IPS DF 6.9 (cell line): ENCODE measurements around the gene GDPD2.
A peak's percentile ranks its signal among the peaks of the same experiment; 100 is the strongest.

Experiments used
- DNase-seq: peaks from one replicate; pipeline ENCODE4 v3.0.0-alpha.2; 2013; ENCODE audit warnings: low read depth, low spot score
- H3K27ac ChIP-seq: one replicate; pipeline ENCODE4 v1.5.1; 2013; ENCODE audit warnings: low read length, control low read depth
- H3K27me3 ChIP-seq: 2 replicates; pipeline ENCODE4 v1.6.1; 2013; ENCODE audit warnings: mild to moderate bottlenecking, low read length; ENCODE audit not compliant: control insufficient read depth, insufficient read depth
- H3K36me3 ChIP-seq: 2 replicates; pipeline ENCODE4 v1.6.1; 2013; ENCODE audit warnings: low read length; ENCODE audit not compliant: control insufficient read depth, insufficient read depth
- H3K4me1 ChIP-seq: 2 replicates; pipeline ENCODE4 v1.6.1; 2013; ENCODE audit warnings: low read length; ENCODE audit not compliant: control insufficient read depth, insufficient read depth
- H3K4me3 ChIP-seq: 2 replicates; pipeline ENCODE4 v1.5.1; 2013; ENCODE audit warnings: mild to moderate bottlenecking, low read length
- H3K9me3 ChIP-seq: 2 replicates; pipeline ENCODE4 v1.6.1; 2013; ENCODE audit warnings: low read length, inconsistent platforms; ENCODE audit not compliant: control insufficient read depth, insufficient read depth
- WGBS: extraction: QIAGEN DNeasy Blood & Tissue Kit; methylation state at CpG from one replicate; pipeline ENCODE4 v1.1.7; 2013; ENCODE audit warnings: mixed read lengths, missing lambda C conversion rate; ENCODE audit not compliant: insufficient read length, insufficient coverage; 5-methylcytosine and 5-hydroxymethylcytosine counted together

Gene GDPD2

GRCh38 chrX:70452143-70452733 lies 29.1 kb downstream of the GDPD2 start:
- Histone ChIP-seq H3K36me3 (no peaks in the 10 kb centered on the region), H3K9me3 (no peaks in the 10 kb centered on the region), H3K27ac (no peak overlapping the region), H3K4me1 (peaks cover 5% of the 10 kb centered on the region; the same call in 1 of the 2 replicates), H3K4me3 (peak overlapping the region; percentile 54; the same call in 1 of the 2 replicates), H3K27me3 (no peaks in the 10 kb centered on the region)
- WGBS = no CpG with 5 or more reads among the region's 39 CpGs
- DNase-seq = no peak

- Histone ChIP-seq H3K27me3 (no peaks in the 10 kb centered on the region), H3K4me3 (no peak overlapping the region), H3K27ac (no peak overlapping the region), H3K36me3 (no peaks in the 10 kb centered on the region), H3K4me1 (peaks cover 5% of the 10 kb centered on the region; the same call in 1 of the 2 replicates), H3K9me3 (no peaks in the 10 kb centered on the region)
- WGBS = no CpG with 5 or more reads among the region's 5 CpGs
- DNase-seq = no peak
Measured at GRCh38 chrX:70453024-70453618, 30.0 kb downstream of the GDPD2 start.

- WGBS = no CpG with 5 or more reads among the region's 48 CpGs
- DNase-seq = no peak
- no peaks in the 10 kb centered on the region for H3K27me3 ChIP-seq
- H3K4me1 ChIP-seq = peaks cover 5% of the 10 kb centered on the region; the same call in 1 of the 2 replicates
- H3K4me3 ChIP-seq = peak overlapping the region; percentile 96
- no peaks in the 10 kb centered on the region for H3K9me3 ChIP-seq
- no peaks in the 10 kb centered on the region for H3K36me3 ChIP-seq
- H3K27ac ChIP-seq = no peak overlapping the region
Measured at GRCh38 chrX:70454441-70455365, 31.6 kb downstream of the GDPD2 start.

- WGBS = no CpG with 5 or more reads among the region's 32 CpGs
- H3K9me3 ChIP-seq = no peaks in the 10 kb centered on the region
- H3K4me3 ChIP-seq = peak overlapping the region; percentile 96
- no peaks in the 10 kb centered on the region for H3K27me3 ChIP-seq
- no peak overlapping the region for H3K27ac ChIP-seq
- no peaks in the 10 kb centered on the region for H3K36me3 ChIP-seq
- DNase-seq = no peak
- peaks cover 5% of the 10 kb centered on the region; the same call in 1 of the 2 replicates for H3K4me1 ChIP-seq
Measured at GRCh38 chrX:70455366-70456202, 32.5 kb downstream of the GDPD2 start.

GRCh38 chrX:70456256-70456655 lies 33.1 kb downstream of the GDPD2 start:
- WGBS = no CpG with 5 or more reads among the region's 2 CpGs
- DNase-seq = no peak
- H3K4me3 ChIP-seq = peak overlapping the region; percentile 96; the same call in 1 of the 2 replicates
- no peak overlapping the region for H3K27ac ChIP-seq
- no peaks in the 10 kb centered on the region for H3K27me3 ChIP-seq
- peaks cover 5% of the 10 kb centered on the region; the same call in 1 of the 2 replicates for H3K4me1 ChIP-seq
- no peaks in the 10 kb centered on the region for H3K9me3 ChIP-seq
- no peaks in the 10 kb centered on the region for H3K36me3 ChIP-seq

GRCh38 chrX:70461026-70461425 lies 37.9 kb downstream of the GDPD2 start:
- DNase-seq = no peak
- no peaks in the 10 kb centered on the region for H3K36me3 ChIP-seq
- H3K4me3 ChIP-seq = no peak overlapping the region
- H3K27me3 ChIP-seq = no peaks in the 10 kb centered on the region
- H3K4me1 ChIP-seq = no peaks in the 10 kb centered on the region
- H3K9me3 ChIP-seq = no peaks in the 10 kb centered on the region
- H3K27ac ChIP-seq = no peak overlapping the region
- WGBS = no CpG with 5 or more reads among the region's 2 CpGs

GRCh38 chrX:70464051-70464450 lies 40.9 kb downstream of the GDPD2 start:
- Histone ChIP-seq H3K4me3 (no peak overlapping the region), H3K36me3 (no peaks in the 10 kb centered on the region), H3K4me1 (no peaks in the 10 kb centered on the region), H3K27me3 (no peaks in the 10 kb centered on the region), H3K27ac (no peak overlapping the region), H3K9me3 (no peaks in the 10 kb centered on the region)
- DNase-seq = no peak

GRCh38 chrX:70466968-70467367 lies 43.9 kb downstream of the GDPD2 start:
- no peak overlapping the region for H3K27ac ChIP-seq
- no peak for DNase-seq
- H3K4me1 ChIP-seq = no peaks in the 10 kb centered on the region; the same call in 1 of the 2 replicates
- no peaks in the 10 kb centered on the region for H3K27me3 ChIP-seq
- no peaks in the 10 kb centered on the region for H3K36me3 ChIP-seq
- H3K4me3 ChIP-seq = no peak overlapping the region
- H3K9me3 ChIP-seq = no peaks in the 10 kb centered on the region

GRCh38 chrX:70468709-70469108 lies 45.6 kb downstream of the GDPD2 start:
- H3K4me3 ChIP-seq = no peak overlapping the region

GRCh38 chrX:70470850-70471289 lies 47.8 kb downstream of the GDPD2 start:
- WGBS = no CpG with 5 or more reads among the region's 3 CpGs
- Histone ChIP-seq H3K27me3 (no peaks in the 10 kb centered on the region), H3K4me1 (no peaks in the 10 kb centered on the region; the same call in 1 of the 2 replicates), H3K9me3 (no peaks in the 10 kb centered on the region), H3K27ac (no peak overlapping the region), H3K36me3 (no peaks in the 10 kb centered on the region), H3K4me3 (no peak overlapping the region)
- no peak for DNase-seq

More at GRCh38 chrX:70468709-70469108, 45.6 kb downstream of the GDPD2 start:
- no peaks in the 10 kb centered on the region; the same call in 1 of the 2 replicates for H3K4me1 ChIP-seq
- no peak overlapping the region for H3K27ac ChIP-seq
- H3K36me3 ChIP-seq = no peaks in the 10 kb centered on the region
- WGBS = no CpG with 5 or more reads among the region's 1 CpG
- DNase-seq = no peak
- no peaks in the 10 kb centered on the region for H3K9me3 ChIP-seq
- H3K27me3 ChIP-seq = no peaks in the 10 kb centered on the region
